Bone marrow (tissue), 2 donors: ENCODE results near the gene DAG1.

Experiments used
- DNase-seq, 2 donors: peaks; one replicate each; lab custom pipeline; 2025; lab: John Stamatoyannopoulos, UW

The DAG1 gene

GRCh38 chr3:49469936-49470713 lies at the start of gene DAG1:
Gene DAG1 (plus strand): TSS chr3:49470267. CDS start chr3:49510535, 40,268 bp downstream.
- DNase-seq: peak; percentile 79 to 94

DNA sequence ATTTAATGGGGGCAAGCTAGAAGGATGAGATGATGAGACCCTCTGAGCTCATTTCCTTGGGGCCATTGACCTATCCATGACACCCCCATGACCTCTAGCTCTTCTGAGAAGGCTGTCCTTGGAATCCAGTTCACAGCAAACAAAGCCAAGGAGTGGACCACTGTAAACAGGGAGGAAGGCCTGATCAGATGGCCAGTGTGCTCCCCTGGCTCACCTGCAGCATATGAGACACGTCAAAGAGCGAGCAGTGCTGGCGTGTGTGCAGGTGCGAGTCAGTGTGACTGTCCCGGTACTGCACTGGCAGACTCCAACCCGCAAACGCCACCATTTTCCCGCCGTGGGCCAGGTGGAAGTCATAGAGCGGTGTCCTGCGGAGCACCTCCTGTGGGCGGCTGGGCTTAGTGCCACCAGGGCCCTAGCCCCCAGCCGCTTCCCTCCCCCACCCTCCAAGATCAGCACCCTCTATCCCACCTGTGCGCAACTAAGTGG lies 48.1 kb upstream of the DAG1 start:
- DNase-seq: no peak

- no peak for DNase-seq
These were observed 47.5 kb upstream of the DAG1 start, which contains the start of gene AMT for GRCh38 chr3:49422379-49423248. Gene AMT (minus strand): TSS chr3:49422473. CDS start chr3:49422450, 23 bp downstream.

DNA sequence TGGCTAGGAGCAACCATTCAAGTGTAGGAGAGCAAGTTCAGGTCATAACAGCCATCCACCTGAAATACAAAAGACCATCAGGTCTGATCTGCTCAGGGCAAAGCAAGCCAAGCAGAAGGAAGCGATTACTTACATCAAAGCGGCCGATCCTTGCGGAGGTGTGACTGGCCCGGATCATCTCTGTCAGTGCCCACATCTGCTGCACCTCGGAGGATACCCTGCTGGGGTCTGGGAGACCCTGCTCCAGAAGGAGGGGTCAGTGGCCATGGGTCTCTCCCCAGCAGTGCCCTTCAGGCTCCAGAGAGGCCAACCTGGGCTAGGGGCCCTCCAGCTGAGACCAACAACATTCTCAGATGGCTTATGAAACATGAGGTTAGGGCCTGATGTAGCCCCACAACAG lies 45.3 kb upstream of the DAG1 start:
- DNase-seq: no peak

- DNase-seq: no peak
These were observed 42.5 kb upstream of the DAG1 start for GRCh38 chr3:49427586-49427985.

DNA sequence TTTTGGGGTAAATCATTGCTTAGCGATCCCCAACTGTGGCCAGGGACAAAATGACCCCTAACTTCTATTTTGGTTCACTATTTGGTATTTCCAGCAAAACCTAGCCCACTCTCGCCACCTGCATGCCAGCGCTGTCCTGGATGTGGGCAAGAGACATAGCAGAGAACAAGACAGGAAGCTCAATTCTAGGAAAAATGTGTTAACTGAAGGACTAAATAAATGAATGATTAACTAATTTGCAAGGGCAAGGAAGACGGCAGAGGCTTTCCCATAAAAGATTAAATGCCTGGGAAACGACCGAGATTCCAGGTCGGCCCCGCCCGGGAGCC lies 41.4 kb upstream of the DAG1 start:
- no peak for DNase-seq

- no peak for DNase-seq
These were observed 35.3 kb upstream of the DAG1 start for GRCh38 chr3:49434731-49435130.

- DNase-seq: no peak
These were observed 24.7 kb upstream of the DAG1 start for GRCh38 chr3:49445391-49445790.

GRCh38 chr3:49453621-49454020 lies 16.4 kb upstream of the DAG1 start:
- no peak for DNase-seq

- no peak for DNase-seq
These were observed 15.6 kb upstream of the DAG1 start for GRCh38 chr3:49454458-49454857.

- no peak for DNase-seq
These were observed 15.0 kb upstream of the DAG1 start for GRCh38 chr3:49454898-49455681.

DNA sequence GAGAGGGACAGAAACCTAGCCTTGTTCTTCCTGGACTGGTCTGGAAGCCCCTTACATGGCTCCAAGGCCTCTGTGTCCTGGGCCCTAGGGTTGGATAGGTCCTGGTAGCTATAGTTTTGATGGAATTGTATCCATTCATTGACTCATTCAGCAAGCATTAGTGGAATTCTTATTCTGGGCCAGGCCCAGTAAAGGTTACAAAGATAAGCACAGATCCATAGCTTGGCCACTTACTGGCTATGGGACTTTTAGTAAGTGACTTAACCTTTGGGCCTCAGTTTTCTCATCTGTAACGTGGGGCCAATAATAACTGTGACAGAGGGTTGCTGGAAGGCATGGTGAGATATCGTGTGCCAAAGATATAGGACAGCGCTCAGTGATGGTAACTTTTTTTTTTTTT lies 13.6 kb upstream of the DAG1 start:
- no peak for DNase-seq

- no peak for DNase-seq
These were observed 9.7 kb upstream of the DAG1 start for GRCh38 chr3:49460188-49460890.

- no peak for DNase-seq
These were observed 9.1 kb upstream of the DAG1 start for GRCh38 chr3:49460956-49461355.

- no peak for DNase-seq
These were observed 8.5 kb upstream of the DAG1 start for GRCh38 chr3:49461443-49462171.

- DNase-seq: no peak
These were observed 7.8 kb upstream of the DAG1 start for GRCh38 chr3:49462222-49462621.

DNA sequence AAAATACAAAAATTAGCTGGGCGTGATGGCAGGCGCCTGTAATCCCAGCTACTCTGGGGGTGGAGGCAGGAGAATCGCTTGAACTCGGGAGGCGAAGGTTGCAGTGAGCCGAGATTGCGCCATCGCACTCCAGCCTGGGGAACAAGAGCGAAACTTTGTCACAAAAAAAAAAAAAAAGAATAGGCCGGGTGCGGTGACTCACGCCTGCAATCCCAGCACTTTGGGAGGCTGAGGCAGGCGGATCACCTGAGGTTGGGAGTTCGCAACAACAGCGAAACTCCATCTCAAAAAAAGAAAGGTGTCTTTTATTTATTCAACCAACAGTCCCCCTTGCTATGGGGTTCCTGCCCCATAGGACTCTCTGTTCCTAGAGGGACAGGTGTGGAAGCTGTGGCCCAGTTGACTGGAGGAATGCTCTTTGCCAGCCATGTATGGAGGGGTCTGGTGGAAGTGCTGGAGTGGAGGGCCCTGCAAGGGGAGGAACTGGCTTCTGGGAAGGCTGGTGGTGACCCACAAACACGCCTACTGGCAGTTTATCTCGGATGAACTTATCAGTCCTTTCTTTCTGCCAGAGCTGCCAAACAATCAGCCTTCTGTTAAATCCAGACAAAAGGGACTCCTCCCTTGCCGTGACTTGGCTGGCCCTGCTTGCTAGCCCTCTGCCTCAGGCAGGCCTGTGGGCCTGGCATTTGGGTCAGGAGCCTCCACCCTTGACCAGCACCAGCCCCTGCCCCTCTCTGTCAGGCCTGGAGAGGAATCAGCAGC lies 4.6 kb upstream of the DAG1 start:
- DNase-seq: no peak

GRCh38 chr3:49466085-49466484 lies 4.0 kb upstream of the DAG1 start:
- DNase-seq: no peak

DNA sequence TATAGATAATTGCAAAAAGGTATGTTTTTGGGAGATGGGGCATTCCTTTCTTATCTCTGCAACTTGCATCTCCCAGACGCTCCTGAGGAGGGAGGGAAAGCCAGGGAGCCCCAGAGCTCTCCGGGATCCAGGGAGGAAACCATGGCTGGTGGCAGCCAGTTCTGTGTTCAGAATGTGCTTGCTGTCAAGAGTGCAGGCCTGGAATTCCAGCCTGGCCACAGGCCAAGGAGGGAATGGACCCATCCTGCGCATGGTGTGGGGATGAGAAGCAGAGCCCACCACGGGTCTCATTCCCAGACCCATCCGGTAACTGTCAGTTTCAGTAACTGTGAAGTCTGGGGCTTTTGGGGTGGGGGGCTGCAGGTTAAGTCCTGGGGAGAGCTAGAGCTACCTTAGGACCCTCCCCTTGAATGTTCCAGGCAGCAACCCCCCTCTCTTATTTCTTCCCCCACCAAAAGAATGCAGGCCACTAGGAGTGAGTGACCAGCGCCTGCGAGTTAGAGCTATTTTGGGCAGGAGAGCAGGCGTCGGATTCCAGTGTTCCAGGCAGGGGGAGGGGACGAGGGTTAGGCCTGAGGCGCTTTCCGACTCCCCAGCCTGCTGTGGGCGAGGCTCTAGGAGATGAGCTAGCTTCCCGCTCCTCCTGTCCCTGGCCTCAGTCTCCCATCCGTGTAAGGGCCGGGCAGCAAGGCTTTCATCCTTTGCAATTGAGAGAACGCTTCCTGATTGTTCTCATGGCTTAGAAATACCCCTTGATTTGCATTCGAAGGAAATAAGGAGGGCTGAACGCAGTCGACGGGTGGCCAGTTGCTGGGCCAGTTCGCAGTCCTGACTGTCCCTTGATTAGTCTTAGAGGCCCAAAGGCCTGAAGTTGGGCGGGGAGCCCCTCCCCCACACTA lies 781 bp upstream of the DAG1 start:
- DNase-seq: no peak
